ENCODE results near the gene SMTNL2. TPM values are rescaled to one million over a fixed set of nuclear protein-coding genes. Genes with fewer than 3 reads are reported as not detected.

The SMTNL2 gene
- total RNA-seq, 1 donor from 2014 or later: 22.0 TPM

DNA sequence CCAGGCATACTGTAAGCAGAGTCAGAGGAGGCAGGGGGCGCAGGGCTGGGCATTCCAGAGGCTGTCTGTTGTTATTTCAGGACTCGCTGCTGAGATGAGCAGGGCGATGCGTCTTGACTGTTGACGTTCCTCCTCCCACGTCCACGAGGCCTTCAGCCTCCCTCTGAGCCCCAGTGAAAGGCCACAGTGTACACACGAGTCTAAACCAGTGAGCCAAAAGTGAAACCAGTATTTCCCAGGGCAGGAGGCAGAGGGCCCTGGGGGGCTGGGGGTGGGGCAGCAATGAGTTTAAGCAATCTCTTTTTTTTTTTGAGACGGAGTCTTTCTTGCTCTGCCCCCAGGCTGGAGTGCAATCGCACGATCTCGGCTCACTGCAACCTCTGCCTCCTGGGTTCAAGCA, 21.5 kb downstream of the SMTNL2 start:
- H3K27me3 Mint-ChIP-seq (ENCODE audit: unreplicated experiment): peaks cover 3% of the 10 kb centered on the region

DNA sequence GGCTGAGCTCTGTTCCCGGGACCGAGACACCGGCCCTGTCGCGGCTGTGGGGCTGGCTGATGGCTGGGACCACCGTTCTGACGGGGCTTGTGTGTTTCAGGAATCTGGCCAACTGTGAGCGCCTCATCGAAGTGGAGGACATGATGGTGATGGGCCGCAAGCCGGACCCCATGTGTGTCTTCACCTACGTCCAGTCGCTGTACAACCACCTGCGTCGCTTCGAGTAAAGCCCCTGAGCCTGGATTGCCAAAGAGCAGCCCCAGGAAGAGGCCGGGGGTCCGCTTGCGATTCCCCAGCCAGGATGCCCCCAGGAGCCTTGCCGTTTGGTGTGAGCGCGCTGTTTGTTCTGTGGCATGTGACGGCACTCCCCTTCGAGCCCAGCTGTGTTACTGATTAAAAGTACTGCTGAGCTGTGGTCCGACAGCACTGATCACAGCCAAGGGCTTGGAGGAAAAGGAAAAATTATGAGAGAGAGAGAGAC, 23.0 kb downstream of the SMTNL2 start:
- peaks cover 34% of the 10 kb centered on the region for H3K4me1 Mint-ChIP-seq (ENCODE audit: low read depth, unreplicated experiment)
- no peak for TF ChIP-seq CTCF (IDR thresholded peaks at IDR 0.05; ENCODE audit: partially characterized antibody, unreplicated experiment)
- H3K4me3 Mint-ChIP-seq (ENCODE audit: unreplicated experiment): no peak overlapping the region

More for the DNA sequence above, 21.5 kb downstream of the SMTNL2 start:
- H3K9me3 Mint-ChIP-seq (ENCODE audit: unreplicated experiment): peaks cover 1% of the 10 kb centered on the region
- peak overlapping the region; percentile 48 for H3K27ac Mint-ChIP-seq (ENCODE audit: unreplicated experiment)
- DNase-seq: no peak
- no peaks in the 10 kb centered on the region for H3K36me3 Mint-ChIP-seq (ENCODE audit: unreplicated experiment)
- H3K4me3 Mint-ChIP-seq (ENCODE audit: unreplicated experiment): peak overlapping the region; percentile 12
- TF ChIP-seq CTCF (IDR thresholded peaks at IDR 0.05; ENCODE audit: partially characterized antibody, unreplicated experiment): no peak
- peaks cover 34% of the 10 kb centered on the region for H3K4me1 Mint-ChIP-seq (ENCODE audit: low read depth, unreplicated experiment)

GRCh38 chr17:4607773-4608187, 23.5 kb downstream of the SMTNL2 start:
- Mint-ChIP-seq H3K9me3 (ENCODE audit: unreplicated experiment) (peaks cover 1% of the 10 kb centered on the region), H3K27me3 (ENCODE audit: unreplicated experiment) (peaks cover 3% of the 10 kb centered on the region)
- no peak for DNase-seq

More for the DNA sequence above, 23.0 kb downstream of the SMTNL2 start:
- H3K27ac Mint-ChIP-seq (ENCODE audit: unreplicated experiment): no peak overlapping the region
- H3K9me3 Mint-ChIP-seq (ENCODE audit: unreplicated experiment): peaks cover 1% of the 10 kb centered on the region
- peaks cover 3% of the 10 kb centered on the region for H3K27me3 Mint-ChIP-seq (ENCODE audit: unreplicated experiment)
- no peaks in the 10 kb centered on the region for H3K36me3 Mint-ChIP-seq (ENCODE audit: unreplicated experiment)
- DNase-seq: no peak

DNA sequence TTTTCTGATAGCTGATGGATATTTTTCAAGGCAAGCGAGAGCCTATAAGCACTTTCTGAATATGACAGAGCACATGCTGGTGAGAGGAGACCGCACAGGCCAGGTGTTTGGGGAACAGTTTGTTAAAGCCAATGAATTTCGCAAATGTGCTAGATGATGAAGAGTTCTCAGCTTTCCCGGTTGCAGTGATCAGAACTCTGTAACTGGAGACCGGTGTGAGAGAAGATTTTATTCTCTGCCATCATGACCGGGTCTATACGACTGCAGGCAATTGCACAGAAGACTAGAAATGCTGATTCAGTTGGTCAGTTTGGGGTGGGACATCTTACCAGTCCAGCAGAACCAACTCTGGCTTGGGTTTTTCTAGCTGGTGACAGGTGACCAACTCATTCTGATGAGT, 25.4 kb downstream of the SMTNL2 start:
- no peaks in the 10 kb centered on the region for H3K36me3 Mint-ChIP-seq (ENCODE audit: unreplicated experiment)
- no peaks in the 10 kb centered on the region for H3K27me3 Mint-ChIP-seq (ENCODE audit: unreplicated experiment)
- no peak overlapping the region for H3K4me3 Mint-ChIP-seq (ENCODE audit: unreplicated experiment)
- no peaks in the 10 kb centered on the region for H3K9me3 Mint-ChIP-seq (ENCODE audit: unreplicated experiment)
- no peak for TF ChIP-seq CTCF (IDR thresholded peaks at IDR 0.05; ENCODE audit: partially characterized antibody, unreplicated experiment)
- H3K27ac Mint-ChIP-seq (ENCODE audit: unreplicated experiment): no peak overlapping the region
- peaks cover 23% of the 10 kb centered on the region for H3K4me1 Mint-ChIP-seq (ENCODE audit: low read depth, unreplicated experiment)
- DNase-seq: no peak

More at GRCh38 chr17:4607773-4608187, 23.5 kb downstream of the SMTNL2 start:
- H3K27ac Mint-ChIP-seq (ENCODE audit: unreplicated experiment): no peak overlapping the region
- peaks cover 34% of the 10 kb centered on the region for H3K4me1 Mint-ChIP-seq (ENCODE audit: low read depth, unreplicated experiment)
- H3K4me3 Mint-ChIP-seq (ENCODE audit: unreplicated experiment): no peak overlapping the region
- no peak for TF ChIP-seq CTCF (IDR thresholded peaks at IDR 0.05; ENCODE audit: partially characterized antibody, unreplicated experiment)
- no peaks in the 10 kb centered on the region for H3K36me3 Mint-ChIP-seq (ENCODE audit: unreplicated experiment)

GRCh38 chr17:4610162-4610561, 25.8 kb downstream of the SMTNL2 start:
- H3K4me3 Mint-ChIP-seq (ENCODE audit: unreplicated experiment): no peak overlapping the region
- DNase-seq: no peak
- no peak overlapping the region for H3K27ac Mint-ChIP-seq (ENCODE audit: unreplicated experiment)
- no peaks in the 10 kb centered on the region for H3K36me3 Mint-ChIP-seq (ENCODE audit: unreplicated experiment)
- TF ChIP-seq CTCF (IDR thresholded peaks at IDR 0.05; ENCODE audit: partially characterized antibody, unreplicated experiment): no peak
- no peaks in the 10 kb centered on the region for H3K9me3 Mint-ChIP-seq (ENCODE audit: unreplicated experiment)
- no peaks in the 10 kb centered on the region for H3K27me3 Mint-ChIP-seq (ENCODE audit: unreplicated experiment)
- peaks cover 21% of the 10 kb centered on the region for H3K4me1 Mint-ChIP-seq (ENCODE audit: low read depth, unreplicated experiment)
